Activated CD4-positive, alpha-beta T cell treated with anti-CD3 and anti-CD28 coated beads, Interleukin-10, Interleukin-2, amounts not matched to agents 100 ng/mL and 50 ng/mL, durations not matched to agents 16 hours and 8 hours (primary cell): Measurements from ENCODE around the gene PANK4.

Experiments
- DNase-seq: peaks from one replicate; pipeline ENCODE4 v3.0.0-alpha.2; 2020

The PANK4 gene

GRCh38 chr1:2544093-2544874 lies 17.9 kb upstream of the PANK4 start:
- no peak for DNase-seq

- DNase-seq: no peak
These were observed 17.2 kb upstream of the PANK4 start for GRCh38 chr1:2543543-2544092.

GRCh38 chr1:2542246-2542915 lies 16.0 kb upstream of the PANK4 start:
- no peak for DNase-seq

- DNase-seq: no peak
These were observed 15.3 kb upstream of the PANK4 start for GRCh38 chr1:2541619-2542245.

- DNase-seq: no peak
These were observed 14.6 kb upstream of the PANK4 start for GRCh38 chr1:2540816-2541492.

GRCh38 chr1:2539312-2539907 lies 13.0 kb upstream of the PANK4 start:
- peak; percentile 27 for DNase-seq

GRCh38 chr1:2538872-2539271 lies 12.5 kb upstream of the PANK4 start:
- no peak for DNase-seq

GRCh38 chr1:2538376-2538775 lies 12.0 kb upstream of the PANK4 start:
- no peak for DNase-seq

- no peak for DNase-seq
These were observed 11.4 kb upstream of the PANK4 start for GRCh38 chr1:2537784-2538115.

GRCh38 chr1:2535981-2536380 lies 9.6 kb upstream of the PANK4 start:
- no peak for DNase-seq

- DNase-seq: no peak
These were observed 9.1 kb upstream of the PANK4 start for GRCh38 chr1:2535455-2535854.

GRCh38 chr1:2534687-2535441 lies 8.5 kb upstream of the PANK4 start:
- no peak for DNase-seq

GRCh38 chr1:2534315-2534686 lies 7.9 kb upstream of the PANK4 start:
- DNase-seq: no peak

- DNase-seq: no peak
These were observed 7.0 kb upstream of the PANK4 start for GRCh38 chr1:2533365-2533764.

- no peak for DNase-seq
These were observed 6.2 kb upstream of the PANK4 start for GRCh38 chr1:2532485-2533160.

GRCh38 chr1:2530513-2531361 lies 4.3 kb upstream of the PANK4 start:
- no peak for DNase-seq

GRCh38 chr1:2529784-2530512 lies 3.6 kb upstream of the PANK4 start, which contains the start of gene HES5:
Gene HES5 (minus strand): TSS chr1:2530263. CDS start chr1:2530164, 99 bp downstream.
- no peak for DNase-seq

- peak; percentile 59 for DNase-seq
These were observed 2.8 kb upstream of the PANK4 start for GRCh38 chr1:2528966-2529783.

GRCh38 chr1:2528611-2528965 lies 2.2 kb upstream of the PANK4 start:
- DNase-seq: no peak
